Hematopoietic multipotent progenitor cell treated with erythropoietin and hydrocortisone succinate and interleukin-3 and kit ligand, for 15 days (in vitro differentiated cells): Measurements from ENCODE around the gene ENAM.

Experiments
- DNase-seq: peaks from one replicate; pipeline ENCODE4 v3.0.0-alpha.2; 2015; ENCODE audit warnings: low spot score

The ENAM gene

DNA sequence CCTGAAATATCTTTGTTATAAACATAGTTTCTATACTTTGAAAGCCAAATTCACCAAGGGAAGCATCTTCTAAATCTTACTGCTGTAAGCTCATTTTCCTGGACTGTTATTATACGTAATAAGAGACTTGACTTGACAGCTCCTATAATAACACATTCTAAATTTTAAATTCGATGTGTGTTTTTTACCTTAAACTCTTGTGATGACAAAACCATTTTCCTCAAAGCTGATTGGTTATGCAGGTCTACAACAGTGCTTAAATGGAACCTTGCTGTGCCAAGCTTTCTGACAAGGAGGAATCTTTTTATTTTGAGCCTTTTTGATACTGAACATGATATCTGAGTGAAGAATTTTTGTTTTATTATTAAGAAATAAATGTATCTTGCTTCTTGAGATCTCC lies at the start of gene ENAM:
TSS of gene ENAM (plus strand) at position 301 of the 400 bp plus-strand sequence. CDS start 757 bp downstream, outside the sequence.
- no peak for DNase-seq

DNA sequence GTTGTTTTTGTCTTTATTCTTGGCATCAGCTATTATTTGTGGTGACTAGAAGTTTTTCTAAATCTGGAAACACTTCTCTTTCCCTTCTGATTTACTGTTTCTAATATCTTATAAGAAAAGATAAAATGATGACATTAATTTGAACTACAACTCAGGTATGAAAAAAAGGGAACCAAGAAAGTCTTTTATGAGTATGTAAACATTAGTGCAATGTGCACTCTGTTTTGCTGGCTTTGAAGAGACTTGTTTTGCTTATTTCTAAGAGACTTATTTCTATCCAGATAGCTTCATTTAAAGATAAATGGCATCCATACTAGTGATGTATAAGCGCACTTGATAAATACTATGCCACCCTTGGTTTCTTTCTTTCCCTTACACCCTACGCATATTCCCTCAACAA lies 46.6 kb upstream of the ENAM start:
- DNase-seq = no peak

GRCh38 chr4:70583952-70584834 lies 44.4 kb upstream of the ENAM start:
- no peak for DNase-seq

GRCh38 chr4:70586841-70587240 lies 41.7 kb upstream of the ENAM start:
- no peak for DNase-seq

DNA sequence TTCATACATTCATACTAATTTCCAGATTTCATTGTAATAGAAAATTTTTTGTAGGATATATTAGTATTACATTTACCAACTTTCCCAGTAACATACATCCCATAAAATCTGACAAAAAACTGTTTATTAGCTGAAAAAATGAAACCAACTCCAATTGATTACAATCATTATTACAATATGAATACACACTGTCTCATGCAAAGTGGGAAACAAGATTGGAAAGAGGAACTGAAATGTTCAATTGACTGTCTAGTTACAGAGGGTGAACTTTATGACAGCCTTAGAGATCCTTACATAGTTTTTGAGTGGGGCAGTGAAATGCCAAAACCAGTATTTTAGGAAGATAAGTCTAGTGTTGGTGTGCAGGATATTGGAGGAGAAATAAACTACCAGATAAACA lies 38.8 kb upstream of the ENAM start:
- DNase-seq = no peak

DNA sequence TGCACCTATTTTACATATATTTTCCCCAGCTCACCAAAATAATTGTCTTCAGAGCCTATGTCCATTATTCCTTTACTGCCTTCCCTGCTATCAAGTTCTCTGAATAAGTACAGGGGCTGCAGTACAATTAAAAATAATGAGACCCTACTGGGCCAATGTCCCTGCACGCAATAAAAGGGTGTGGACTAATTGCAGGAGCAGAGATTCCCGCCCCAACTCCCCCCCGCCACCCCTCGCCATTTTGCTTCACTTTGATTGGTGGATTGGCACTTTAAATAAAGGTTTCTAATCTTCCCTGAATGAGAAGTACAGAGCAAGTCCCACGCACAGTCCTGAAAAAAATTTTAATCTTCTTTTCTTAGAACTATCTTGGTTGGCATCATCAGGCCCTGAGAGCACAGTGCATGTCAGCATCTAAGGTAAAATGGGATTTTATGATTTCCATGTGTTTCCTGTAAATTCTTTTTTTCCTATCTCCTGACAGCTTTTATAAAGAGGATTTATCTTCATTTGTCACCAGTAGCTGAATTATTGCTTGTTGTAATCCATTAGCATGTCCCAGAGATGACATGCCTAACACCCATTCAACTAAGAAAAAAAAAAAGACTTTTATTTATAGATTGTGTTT lies 36.5 kb upstream of the ENAM start, which contains the start of gene AMBN:
TSS of gene AMBN (plus strand) at position 302 of the 628 bp plus-strand sequence. CDS start at position 405, 103 bp downstream.
- DNase-seq = no peak

DNA sequence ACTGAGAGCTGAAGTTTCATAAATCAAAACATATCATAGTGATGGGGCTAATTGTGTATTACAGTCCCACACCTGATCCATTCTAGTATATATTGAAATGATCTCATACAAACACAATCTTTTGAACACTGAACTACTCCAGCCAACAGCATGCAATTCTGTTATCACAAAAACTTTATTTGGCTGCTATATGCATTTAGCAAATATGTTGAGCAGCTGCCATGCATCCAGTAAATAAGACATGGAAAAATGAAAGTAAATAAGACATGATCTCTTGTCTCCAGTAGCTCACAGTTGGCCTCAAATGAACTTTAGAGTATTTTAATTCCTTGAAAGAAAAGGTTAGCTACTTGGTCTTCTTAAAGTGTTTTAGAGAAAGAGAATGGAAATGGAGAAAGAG lies 34.3 kb upstream of the ENAM start:
- no peak for DNase-seq

- no peak for DNase-seq
Observed at GRCh38 chr4:70600305-70600704, 28.2 kb upstream of the ENAM start.

GRCh38 chr4:70600977-70601376 lies 27.6 kb upstream of the ENAM start:
- DNase-seq = no peak

DNA sequence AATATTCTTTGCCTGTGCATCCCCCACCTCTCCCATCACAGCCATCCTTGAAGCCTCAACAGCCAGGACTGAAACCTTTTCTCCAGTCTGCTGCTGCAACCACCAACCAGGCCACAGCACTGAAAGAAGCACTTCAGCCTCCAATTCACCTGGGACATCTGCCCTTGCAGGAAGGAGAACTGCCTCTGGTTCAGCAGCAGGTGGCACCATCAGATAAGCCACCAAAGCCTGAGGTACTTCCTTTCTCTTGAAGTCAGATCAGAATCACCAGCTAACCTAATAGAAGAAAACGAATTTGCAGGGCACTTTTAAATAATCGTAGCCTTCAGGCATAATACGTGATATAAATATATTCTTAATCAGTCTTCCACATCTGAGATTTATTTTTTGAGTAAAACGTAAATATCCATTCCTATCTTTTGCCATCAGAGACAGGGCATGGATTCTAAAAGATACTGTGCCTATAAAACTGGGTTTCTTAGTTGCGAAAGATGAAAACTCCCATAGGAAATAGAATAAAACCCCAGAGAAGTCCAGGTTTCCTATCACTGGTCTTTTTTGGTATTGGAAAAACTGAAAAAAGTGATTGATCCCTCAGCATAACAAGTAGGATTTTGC lies 27.0 kb upstream of the ENAM start:
- DNase-seq = peak; percentile 47

DNA sequence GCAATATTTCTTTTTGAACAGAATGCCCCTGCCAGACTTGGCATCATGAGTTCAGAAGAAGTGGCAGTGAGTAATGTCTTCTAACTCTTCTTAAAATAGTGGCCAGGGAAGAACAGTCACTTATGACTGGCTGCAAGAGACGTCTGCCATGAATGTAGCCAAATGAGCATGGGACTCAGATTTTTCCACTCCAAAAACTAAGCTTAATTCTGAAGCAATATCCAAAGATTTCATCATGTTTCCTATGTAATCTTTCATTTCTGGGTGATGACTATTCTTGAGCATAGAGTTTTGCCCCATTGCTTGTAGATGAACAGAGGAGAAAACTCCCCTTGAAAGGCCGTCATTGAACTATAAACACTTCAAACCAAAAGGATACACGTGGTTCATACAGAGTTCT lies 24.7 kb upstream of the ENAM start:
- DNase-seq = no peak

DNA sequence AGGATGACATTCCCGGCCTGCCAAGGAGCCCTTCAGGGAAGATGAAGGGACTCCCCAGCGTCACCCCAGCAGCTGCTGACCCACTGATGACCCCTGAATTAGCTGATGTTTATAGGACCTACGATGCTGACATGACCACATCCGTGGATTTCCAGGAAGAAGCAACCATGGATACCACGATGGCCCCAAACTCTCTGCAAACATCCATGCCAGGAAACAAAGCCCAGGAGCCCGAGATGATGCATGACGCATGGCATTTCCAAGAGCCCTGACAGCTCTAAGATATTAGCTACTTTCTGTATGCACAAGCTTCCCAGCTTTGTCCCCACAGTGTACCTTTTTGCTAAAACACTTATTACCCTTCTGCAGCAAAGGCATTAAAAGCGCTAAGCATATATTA lies 22.1 kb upstream of the ENAM start:
- no peak for DNase-seq

- no peak for DNase-seq
Observed at GRCh38 chr4:70607334-70607853, 21.1 kb upstream of the ENAM start.

GRCh38 chr4:70608324-70608723 lies 20.2 kb upstream of the ENAM start:
- DNase-seq = no peak

- DNase-seq = no peak
Observed at GRCh38 chr4:70613306-70614183, 15.0 kb upstream of the ENAM start.

DNA sequence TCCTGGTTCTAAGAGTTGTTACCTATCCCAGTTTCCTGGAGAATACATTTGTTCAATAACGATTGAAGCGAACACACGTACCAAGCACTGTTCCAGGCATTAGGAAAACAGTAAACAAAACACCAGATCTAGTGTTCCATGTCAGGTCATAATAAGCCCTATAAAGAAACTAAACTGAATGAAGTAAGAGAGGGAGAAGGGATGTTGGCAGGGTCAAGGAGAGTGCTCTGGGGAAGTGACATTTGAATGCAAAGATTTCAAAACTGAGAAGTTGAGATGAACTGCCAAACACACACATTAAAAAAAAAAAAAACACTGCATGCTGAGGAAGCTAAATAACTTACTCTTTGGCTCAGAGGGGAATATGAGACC lies 14.4 kb upstream of the ENAM start:
- DNase-seq = no peak

DNA sequence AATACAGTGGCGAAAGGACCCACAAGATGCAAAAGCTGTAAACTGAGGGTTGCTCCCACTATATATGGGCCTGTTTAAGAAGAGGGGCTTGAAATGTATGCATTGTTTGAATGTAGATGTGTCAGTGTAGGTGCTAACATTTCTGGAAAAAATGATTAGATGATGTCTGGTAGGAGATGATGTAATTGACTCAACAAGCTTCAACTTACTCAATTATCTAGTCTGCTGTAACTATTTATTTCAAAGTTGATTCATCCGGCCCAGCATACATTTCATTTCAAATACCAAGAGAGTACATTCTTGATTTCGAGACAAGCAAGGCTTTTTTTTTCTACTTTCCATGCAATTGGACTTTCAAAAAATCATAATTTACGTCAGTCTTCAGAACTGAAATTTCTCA lies 9.3 kb upstream of the ENAM start:
- no peak for DNase-seq

DNA sequence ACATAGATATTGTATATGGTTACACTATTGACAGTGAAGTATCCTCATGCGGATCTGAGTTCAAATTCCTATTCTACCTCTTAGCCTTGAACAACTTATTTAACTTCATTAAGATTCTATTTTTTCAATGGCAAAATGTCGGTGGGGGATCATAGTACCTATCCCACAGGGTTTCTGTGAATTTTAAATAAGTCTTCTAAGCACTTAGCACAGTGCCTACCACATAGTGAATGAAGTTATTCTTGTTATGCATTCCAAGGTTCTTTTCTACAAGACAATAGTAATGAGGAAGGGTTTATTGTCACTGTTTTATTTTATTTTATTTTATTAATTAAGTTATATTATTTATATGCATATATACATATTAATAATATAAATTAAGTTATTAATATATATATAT lies 8.8 kb upstream of the ENAM start:
- DNase-seq = no peak

DNA sequence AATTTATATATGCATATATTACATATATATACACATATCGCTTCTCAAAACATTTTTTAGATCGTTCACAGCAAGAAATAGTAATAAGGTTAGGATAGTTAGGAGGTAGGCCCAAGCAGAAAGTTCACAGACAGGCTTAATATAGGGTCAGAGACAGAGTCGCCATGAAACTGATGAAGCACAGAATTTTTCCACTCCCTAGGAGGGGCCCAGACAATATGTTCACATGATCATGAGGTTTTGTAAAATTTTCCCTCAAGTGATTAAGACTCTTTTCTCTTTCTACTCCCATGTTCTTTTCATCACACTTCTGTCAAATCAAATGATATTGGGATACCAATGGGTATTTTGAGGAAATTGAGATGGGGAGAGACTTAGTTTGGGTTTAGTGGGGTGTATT lies 5.2 kb upstream of the ENAM start:
- DNase-seq = no peak

DNA sequence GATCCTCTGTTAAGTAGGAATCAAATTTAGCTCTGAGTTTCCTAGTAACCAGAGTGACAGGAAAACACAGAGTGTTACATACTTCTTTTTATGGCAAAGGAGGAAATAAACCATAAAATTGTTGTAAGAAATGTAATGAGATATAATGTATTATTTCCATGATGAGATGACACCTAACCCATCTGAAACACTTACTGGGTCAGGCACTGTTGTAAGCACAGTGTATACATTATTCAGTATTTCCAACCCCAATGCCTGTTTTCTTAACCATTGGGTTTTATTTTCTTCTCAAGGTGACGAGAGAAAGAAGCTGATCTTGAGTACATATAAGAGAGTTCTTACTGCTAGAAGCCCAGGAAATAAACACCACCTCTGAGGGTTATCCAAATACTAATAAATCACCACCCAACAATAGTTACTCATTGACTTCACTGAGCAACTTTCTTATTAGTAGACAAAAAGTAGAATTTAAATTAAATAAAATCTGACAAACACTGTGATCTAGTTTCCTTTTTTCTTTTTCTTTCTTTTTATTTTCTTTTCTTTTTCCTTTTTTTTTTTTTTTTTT lies 4.2 kb upstream of the ENAM start:
- no peak for DNase-seq

DNA sequence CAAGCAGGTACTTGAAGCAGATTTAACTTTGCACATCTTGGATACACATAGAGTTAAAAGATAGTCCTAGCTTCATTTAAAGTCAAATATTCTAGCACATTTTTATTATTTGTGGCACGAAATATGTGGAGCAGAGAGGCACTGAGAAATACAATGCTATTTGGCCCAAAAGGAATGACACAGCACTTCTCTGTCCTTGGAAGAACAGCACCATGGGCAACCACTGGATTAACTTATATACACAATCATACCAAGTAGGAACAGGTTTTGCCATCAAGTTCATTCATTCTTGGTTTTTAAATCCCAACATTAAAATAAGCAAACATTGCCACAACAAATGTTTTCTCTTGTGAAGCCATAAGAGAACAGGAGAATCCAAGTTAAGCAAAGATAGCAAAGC lies 924 bp upstream of the ENAM start:
- DNase-seq = no peak
